GM12864 (cell line): ENCODE measurements around the gene MLX.

ENCODE experiments used
- DNase-seq: peaks from one replicate; pipeline ENCODE4 v3.0.0-alpha.2; 2011; ENCODE audit warnings: low read depth
- H3K4me3 ChIP-seq: 2 replicates; pipeline ENCODE4 v1.5.1; 2011; ENCODE audit warnings: mild to moderate bottlenecking, low read depth, low read length, control low read depth
- TF ChIP-seq, protein P1 (sequence below): IDR thresholded peaks from 2 replicates; pipeline ENCODE4 v1.5.1; 2011; ENCODE audit warnings: low read depth, mild to moderate bottlenecking, moderate library complexity, low read length, control low read depth, inconsistent platforms; ENCODE audit errors: missing control alignments

Gene MLX

GRCh38 chr17:42521036-42521435, 45.9 kb upstream of the MLX start:
- no peak for DNase-seq
- H3K4me3 ChIP-seq, result no peak overlapping the region
- TF ChIP-seq, protein P1, sequence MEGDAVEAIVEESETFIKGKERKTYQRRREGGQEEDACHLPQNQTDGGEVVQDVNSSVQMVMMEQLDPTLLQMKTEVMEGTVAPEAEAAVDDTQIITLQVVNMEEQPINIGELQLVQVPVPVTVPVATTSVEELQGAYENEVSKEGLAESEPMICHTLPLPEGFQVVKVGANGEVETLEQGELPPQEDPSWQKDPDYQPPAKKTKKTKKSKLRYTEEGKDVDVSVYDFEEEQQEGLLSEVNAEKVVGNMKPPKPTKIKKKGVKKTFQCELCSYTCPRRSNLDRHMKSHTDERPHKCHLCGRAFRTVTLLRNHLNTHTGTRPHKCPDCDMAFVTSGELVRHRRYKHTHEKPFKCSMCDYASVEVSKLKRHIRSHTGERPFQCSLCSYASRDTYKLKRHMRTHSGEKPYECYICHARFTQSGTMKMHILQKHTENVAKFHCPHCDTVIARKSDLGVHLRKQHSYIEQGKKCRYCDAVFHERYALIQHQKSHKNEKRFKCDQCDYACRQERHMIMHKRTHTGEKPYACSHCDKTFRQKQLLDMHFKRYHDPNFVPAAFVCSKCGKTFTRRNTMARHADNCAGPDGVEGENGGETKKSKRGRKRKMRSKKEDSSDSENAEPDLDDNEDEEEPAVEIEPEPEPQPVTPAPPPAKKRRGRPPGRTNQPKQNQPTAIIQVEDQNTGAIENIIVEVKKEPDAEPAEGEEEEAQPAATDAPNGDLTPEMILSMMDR, result no peak

DNA sequence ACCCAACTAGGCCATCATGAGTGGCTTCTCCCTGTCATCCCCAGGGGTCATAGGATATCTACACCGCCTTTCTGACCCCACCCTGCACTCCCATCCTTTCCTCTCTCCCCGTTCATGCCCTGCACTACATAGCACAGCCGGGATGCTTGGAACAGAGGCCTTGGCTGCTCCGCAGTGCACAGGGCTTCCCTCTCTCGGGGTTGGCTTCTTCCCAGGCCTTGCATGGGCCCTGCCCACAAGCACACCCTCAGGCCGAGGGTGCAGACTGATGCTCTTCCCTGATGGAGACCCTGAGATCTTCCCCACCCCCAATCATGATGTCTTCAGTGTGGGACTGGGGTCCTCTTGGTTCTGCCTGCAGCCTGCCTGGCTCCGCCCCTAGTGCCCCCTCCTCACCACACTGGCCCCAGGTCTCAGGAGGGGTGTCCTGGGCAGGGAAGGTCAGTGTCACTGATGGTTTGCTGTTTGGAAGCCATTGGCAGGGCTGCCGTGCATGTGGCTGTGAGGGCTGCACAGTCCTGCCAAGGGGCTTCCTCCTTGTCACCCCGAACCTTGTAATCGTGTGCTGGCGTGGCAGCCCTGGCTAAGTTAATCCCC, 45.1 kb upstream of the MLX start:
- TF ChIP-seq, protein P1, result no peak
- no peak for DNase-seq
- no peak overlapping the region for H3K4me3 ChIP-seq

DNA sequence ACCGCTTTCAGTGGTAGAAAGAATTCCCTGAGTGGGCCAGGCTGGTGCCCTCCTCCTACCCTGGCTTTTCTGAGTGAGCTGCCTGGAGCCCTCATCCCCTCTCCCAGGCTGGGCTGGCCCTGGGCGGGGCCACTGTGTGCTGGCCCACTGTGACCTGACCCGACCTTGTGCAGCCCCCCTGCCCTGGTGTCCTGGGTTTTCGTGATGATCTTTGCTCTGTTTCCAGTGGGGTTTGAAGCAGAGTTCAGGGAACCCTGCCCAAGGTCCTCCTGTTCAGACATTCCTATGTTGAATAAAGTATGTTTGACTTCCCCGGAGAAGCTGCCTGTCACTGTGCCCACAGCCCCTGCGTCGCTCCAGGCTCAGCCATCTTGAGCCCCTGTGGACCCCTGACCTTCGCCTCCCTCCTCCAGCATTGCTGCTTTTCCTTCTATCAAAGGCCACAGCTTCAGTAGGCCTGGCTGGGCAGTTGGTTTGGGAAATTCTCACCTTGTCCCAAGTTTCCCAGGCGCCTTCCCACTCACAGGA, 44.6 kb upstream of the MLX start:
- no peak for DNase-seq
- no peak overlapping the region for H3K4me3 ChIP-seq
- TF ChIP-seq, protein P1, result no peak

DNA sequence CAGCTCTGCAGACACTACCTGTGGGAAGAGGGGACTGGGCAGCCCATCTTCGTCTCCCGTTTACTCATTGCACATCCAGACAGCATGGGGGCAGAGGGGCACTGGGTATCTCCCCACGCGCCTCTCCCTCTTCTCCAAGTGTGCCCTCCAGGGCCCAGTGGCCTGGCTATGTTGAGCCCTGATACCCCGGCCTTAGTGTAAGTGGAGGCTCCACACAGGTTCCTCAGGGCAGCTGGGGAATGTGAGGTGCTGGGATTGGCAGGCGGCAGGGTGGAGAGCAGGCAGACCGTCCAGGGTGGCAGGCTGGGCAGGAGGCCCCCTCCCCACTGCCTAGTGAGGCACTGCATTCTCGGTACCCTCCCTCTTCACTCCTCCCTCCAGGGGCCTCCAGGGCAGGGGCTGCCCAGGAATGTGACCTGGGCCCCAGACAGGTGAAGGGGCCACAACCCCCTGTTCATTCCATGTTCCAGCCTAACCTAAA, 44.1 kb upstream of the MLX start:
- H3K4me3 ChIP-seq, result no peak overlapping the region
- DNase-seq, result no peak
- TF ChIP-seq, protein P1, result no peak

GRCh38 chr17:42525221-42525620, 41.7 kb upstream of the MLX start:
- H3K4me3 ChIP-seq, result no peak overlapping the region
- DNase-seq, result no peak
- TF ChIP-seq, protein P1, result no peak

- TF ChIP-seq, protein P1, result no peak
- no peak overlapping the region for H3K4me3 ChIP-seq
Observed at GRCh38 chr17:42526031-42526444, 40.9 kb upstream of the MLX start.

DNA sequence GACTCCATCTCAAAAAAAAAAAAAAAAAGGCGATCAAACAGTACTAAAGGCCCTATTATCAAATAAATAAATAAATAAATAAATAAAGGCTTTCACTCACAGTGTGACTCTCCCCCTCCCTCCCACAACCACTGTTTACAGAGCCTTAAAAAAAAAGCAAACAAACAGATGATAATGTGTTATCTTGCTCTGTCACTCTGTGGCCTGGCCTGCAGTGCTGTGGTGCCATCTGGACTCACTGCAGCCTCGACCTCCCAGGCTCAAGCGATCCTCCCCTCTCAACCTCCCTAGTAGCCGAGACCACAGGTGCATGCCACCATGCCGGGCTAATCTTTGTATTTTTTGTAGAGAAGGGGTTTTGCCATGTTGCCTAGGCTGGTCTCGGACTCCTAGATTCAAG, 39.0 kb upstream of the MLX start:
- H3K4me3 ChIP-seq, result no peak overlapping the region
- DNase-seq, result no peak
- TF ChIP-seq, protein P1, result no peak

More at GRCh38 chr17:42526031-42526444, 40.9 kb upstream of the MLX start:
- no peak for DNase-seq
